Panc1 (cell line): Measurements from ENCODE around the gene APRT. TPM values are rescaled to one million over a fixed set of nuclear protein-coding genes. Genes with fewer than 3 reads are reported as not detected.

Experiments used
- ATAC-seq: fragments of 200-7000 bp; cut with Tn5 transposase; 2 replicates; pipeline ENCODE4 v1.9.1; 2020; ENCODE audit warnings: mild to moderate bottlenecking, moderate library complexity
- BruUV-seq: library from RNA; stranded (reverse); fragments of 400-500 nt; replicated peaks from 2 replicates; lab custom pipeline; 2021; lab: Mats Ljungman, UMichigan
- CTCF ChIA-PET: fragments of 300-600 bp; sonication (Branson Sonifier 250); formaldehyde crosslinking; loops from one replicate; lab custom pipeline; 2022; ENCODE audit warnings: antibody characterized with exemption; lab: Charles Lee
- POLR2A ChIA-PET: fragments of 300-600 bp; sonication (Branson Sonifier 250); formaldehyde crosslinking; loops from one replicate; lab custom pipeline; 2022; ENCODE audit warnings: antibody characterized with exemption; lab: Charles Lee
- DNase-seq: peaks from one replicate; pipeline ENCODE4 v3.0.0-alpha.2; 2010; ENCODE audit warnings: low read depth, low spot score
- H3K27ac ChIP-seq: 2 replicates; pipeline ENCODE4 v1.5.1; 2011; ENCODE audit warnings: mild to moderate bottlenecking, low read length, inconsistent platforms
- H3K27me3 ChIP-seq: fragments of 200-500 bp; sonication (Bioruptor generic); 2 replicates; pipeline ENCODE4 v1.6.0; 2014; ENCODE audit warnings: low read length, inconsistent platforms; ENCODE audit not compliant: control insufficient read depth, insufficient read depth
- H3K36me3 ChIP-seq: fragments of 200-500 bp; sonication (Bioruptor generic); 2 replicates; pipeline ENCODE4 v1.5.1; 2014; ENCODE audit warnings: inconsistent platforms, mild to moderate bottlenecking, low read length, moderate library complexity; ENCODE audit not compliant: control insufficient read depth, insufficient read depth
- H3K4me1 ChIP-seq: 2 replicates; pipeline ENCODE4 v1.5.1; 2011; ENCODE audit warnings: inconsistent platforms, mild to moderate bottlenecking, low read length, moderate library complexity; ENCODE audit not compliant: control insufficient read depth, insufficient read depth
- H3K4me3 ChIP-seq, 2 experiments: 2 replicates each; pipeline ENCODE4 v1.5.1; 2011 to 2012; ENCODE audit warnings: low read depth in 2 of 2, low read length in 2 of 2, mild to moderate bottlenecking in 2 of 2, inconsistent platforms in 1 of 2, moderate library complexity in 1 of 2
- H3K9me3 ChIP-seq: fragments of 200-500 bp; sonication (Bioruptor generic); 2 replicates; pipeline ENCODE4 v1.5.1; 2014; ENCODE audit warnings: low read depth, mild to moderate bottlenecking, inconsistent platforms, low read length, moderate library complexity; ENCODE audit not compliant: control insufficient read depth, insufficient read depth
- CTCF ChIP-seq: fragments of 450-650 bp; IDR thresholded peaks from 2 replicates; pipeline ENCODE4 v1.5.1; 2017; ENCODE audit warnings: mild to moderate bottlenecking
- POLR2AphosphoS5 ChIP-seq: IDR thresholded peaks from 2 replicates; pipeline ENCODE4 v1.6.1; 2012; ENCODE audit warnings: mild to moderate bottlenecking, low read depth, low read length, moderate library complexity
- REST ChIP-seq, 2 experiments: IDR thresholded peaks; 2 replicates each; pipeline ENCODE4 v1.6.1; 2011 to 2012; ENCODE audit warnings: low read depth in 2 of 2, control low read depth in 1 of 2, low read length in 1 of 2, mild to moderate bottlenecking in 1 of 2, moderate library complexity in 1 of 2; ENCODE audit not compliant: insufficient read depth in 1 of 2
- SIN3A ChIP-seq: IDR thresholded peaks from 2 replicates; pipeline ENCODE4 v1.6.1; 2012; ENCODE audit warnings: low read depth, mild to moderate bottlenecking, low read length, moderate library complexity, borderline replicate concordance; ENCODE audit not compliant: insufficient read depth
- TCF7L2 ChIP-seq: IDR thresholded peaks from 2 replicates; pipeline ENCODE4 v1.6.1; 2011; ENCODE audit warnings: mild to moderate bottlenecking, low read depth, low read length, inconsistent platforms
- in situ Hi-C: cut with HindIII; loops from 2 replicates; pipeline ENCODE4 v1.10.0; 2016; ENCODE audit warnings: low sequenced_read_pairs, low pct_unique_long_range_greater_than_20kb
- intact Hi-C: fragments of 100-400 bp; cut with micrococcal nuclease; formaldehyde crosslinking; loops from one replicate; pipeline ENCODE4 v1.10.0; 2022; ENCODE audit not compliant: unreplicated experiment
- total RNA-seq: library from RNA; stranded (reverse); gene quantifications from one replicate; pipeline ENCODE4 v1.2.1, GENCODE V29; 2021; ENCODE audit not compliant: unreplicated experiment

The APRT gene
- total RNA-seq, 1 experiment from 2014 or later = 231 TPM

- POLR2A ChIA-PET = no interaction called here
- CTCF ChIA-PET = no interaction called here
- no peak for DNase-seq
- no TSS peak for BruUV-seq
- in situ Hi-C loops (no loop called here), intact Hi-C loops (no loop called here)
- Histone ChIP-seq H3K27me3 (no peaks in the 10 kb centered on the region), H3K9me3 (no peaks in the 10 kb centered on the region), H3K4me3 (no peak overlapping the region), H3K27ac (no peak overlapping the region), H3K36me3 (no peaks in the 10 kb centered on the region), H3K4me1 (no peaks in the 10 kb centered on the region)
- TF ChIP-seq CTCF = no peak
- TF ChIP-seq TCF7L2 = no peak
- TF ChIP-seq POLR2AphosphoS5 = no peak
- no peak for TF ChIP-seq REST (IDR thresholded peaks at IDR 0.05; ENCODE audit: insufficient read depth in 1 of 2, low read depth in 2 of 2, low read length in 1 of 2)
- no peak for TF ChIP-seq SIN3A
- ATAC-seq = no peak
These were observed 17.0 kb upstream of the APRT start for GRCh38 chr16:88828711-88829110.

- DNase-seq (no peak), ATAC-seq (no peak)
- no peak for TF ChIP-seq SIN3A
- TF ChIP-seq TCF7L2 = no peak
- TF ChIP-seq REST (IDR thresholded peaks at IDR 0.05; ENCODE audit: insufficient read depth in 1 of 2, low read depth in 2 of 2, low read length in 1 of 2) = no peak
- no peak for TF ChIP-seq POLR2AphosphoS5
- TF ChIP-seq CTCF = no peak
- ChIA-PET POLR2A (no interaction called here), CTCF (no interaction called here)
- Histone ChIP-seq H3K4me1 (no peaks in the 10 kb centered on the region), H3K36me3 (no peaks in the 10 kb centered on the region), H3K4me3 (no peak overlapping the region), H3K9me3 (no peaks in the 10 kb centered on the region), H3K27ac (no peak overlapping the region), H3K27me3 (no peaks in the 10 kb centered on the region)
- intact Hi-C loops (no loop called here), in situ Hi-C loops (no loop called here)
- BruUV-seq = no TSS peak
These were observed 16.0 kb upstream of the APRT start for GRCh38 chr16:88827727-88828126.
